GM20000 (cell line): ENCODE measurements around the gene RETREG3.

Experiments used
- DNase-seq: peaks from one replicate; pipeline ENCODE4 v3.0.0; 2012; ENCODE audit warnings: low spot score
- TF ChIP-seq, protein P1 (sequence below): IDR thresholded peaks from 2 replicates; pipeline ENCODE4 v1.5.1; 2012; ENCODE audit warnings: mild to moderate bottlenecking, control low read depth; ENCODE audit errors: extremely low read depth, missing control alignments

RETREG3 gene

GRCh38 chr17:42609182-42609813 is at the start of gene RETREG3, which contains the start of gene TUBG1:
Gene RETREG3, minus strand, starts transcription at chr17:42609374. Its CDS starts 50 bp downstream, at chr17:42609324.
Gene TUBG1, plus strand, starts transcription at chr17:42609683. Its CDS starts 55 bp downstream, at chr17:42609738.
- TF ChIP-seq, protein P1, sequence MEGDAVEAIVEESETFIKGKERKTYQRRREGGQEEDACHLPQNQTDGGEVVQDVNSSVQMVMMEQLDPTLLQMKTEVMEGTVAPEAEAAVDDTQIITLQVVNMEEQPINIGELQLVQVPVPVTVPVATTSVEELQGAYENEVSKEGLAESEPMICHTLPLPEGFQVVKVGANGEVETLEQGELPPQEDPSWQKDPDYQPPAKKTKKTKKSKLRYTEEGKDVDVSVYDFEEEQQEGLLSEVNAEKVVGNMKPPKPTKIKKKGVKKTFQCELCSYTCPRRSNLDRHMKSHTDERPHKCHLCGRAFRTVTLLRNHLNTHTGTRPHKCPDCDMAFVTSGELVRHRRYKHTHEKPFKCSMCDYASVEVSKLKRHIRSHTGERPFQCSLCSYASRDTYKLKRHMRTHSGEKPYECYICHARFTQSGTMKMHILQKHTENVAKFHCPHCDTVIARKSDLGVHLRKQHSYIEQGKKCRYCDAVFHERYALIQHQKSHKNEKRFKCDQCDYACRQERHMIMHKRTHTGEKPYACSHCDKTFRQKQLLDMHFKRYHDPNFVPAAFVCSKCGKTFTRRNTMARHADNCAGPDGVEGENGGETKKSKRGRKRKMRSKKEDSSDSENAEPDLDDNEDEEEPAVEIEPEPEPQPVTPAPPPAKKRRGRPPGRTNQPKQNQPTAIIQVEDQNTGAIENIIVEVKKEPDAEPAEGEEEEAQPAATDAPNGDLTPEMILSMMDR = no peak
- DNase-seq = peak; percentile 99

DNA sequence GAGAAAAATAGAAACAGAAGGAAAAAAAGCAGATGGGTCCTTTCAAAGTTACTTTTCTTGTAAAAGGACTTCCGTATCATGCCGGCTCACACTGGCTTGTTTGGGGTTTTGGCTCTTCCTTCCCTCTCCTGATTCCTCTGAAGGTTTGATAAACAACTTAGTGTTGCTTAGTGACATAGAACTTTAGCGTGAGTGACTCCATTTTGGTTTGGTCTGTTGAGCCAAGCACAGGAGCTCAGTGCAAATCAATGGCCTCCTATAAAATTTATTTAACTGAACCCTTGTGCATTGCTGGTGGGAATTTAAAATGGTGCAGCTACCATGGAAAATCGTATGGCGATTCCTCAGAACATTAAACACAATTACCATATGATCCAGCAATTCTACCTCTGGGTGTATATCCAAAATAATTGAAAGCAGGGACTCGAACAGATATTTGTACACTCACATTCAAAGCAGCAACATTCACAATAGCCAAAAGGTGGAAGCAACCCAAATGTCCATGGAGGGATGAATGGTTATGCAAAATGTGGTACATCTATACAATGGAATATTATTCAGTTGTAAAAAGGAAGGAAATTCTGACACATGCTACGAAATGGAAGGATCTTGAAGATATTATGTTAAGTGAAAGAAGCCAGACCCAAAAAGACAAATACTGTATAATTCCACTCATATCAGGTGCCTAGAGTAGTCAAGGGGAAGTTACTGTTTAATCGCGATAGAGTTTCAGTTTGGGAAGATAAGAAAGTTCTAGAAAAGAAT is 48.8 kb upstream of the RETREG3 start:
- no peak for DNase-seq
- TF ChIP-seq, protein P1 = no peak

DNA sequence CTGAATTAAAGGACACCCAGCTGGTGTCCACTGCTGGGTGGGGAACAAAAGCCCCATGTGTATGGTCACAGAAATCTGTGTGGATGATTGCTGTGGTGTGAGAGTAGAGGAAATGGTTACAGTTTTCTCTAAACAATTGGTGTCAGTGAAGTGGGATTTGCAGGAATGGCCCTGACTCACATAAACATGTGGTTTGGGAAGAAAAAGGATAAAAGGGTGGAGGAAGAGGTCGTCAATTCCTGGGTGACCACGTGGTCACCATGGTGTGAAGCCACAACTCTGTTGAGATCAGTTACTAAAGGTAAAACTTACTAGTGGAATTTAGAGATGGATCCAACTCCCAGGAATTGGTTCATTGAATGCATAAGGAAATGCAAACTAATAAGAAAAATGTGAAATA is 46.4 kb upstream of the RETREG3 start:
- no peak for DNase-seq
- TF ChIP-seq, protein P1 = no peak

GRCh38 chr17:42653179-42654124 is 44.3 kb upstream of the RETREG3 start:
- TF ChIP-seq, protein P1 = no peak
- DNase-seq = no peak

GRCh38 chr17:42651392-42651791 is 42.2 kb upstream of the RETREG3 start:
- TF ChIP-seq, protein P1 = no peak
- no peak for DNase-seq

DNA sequence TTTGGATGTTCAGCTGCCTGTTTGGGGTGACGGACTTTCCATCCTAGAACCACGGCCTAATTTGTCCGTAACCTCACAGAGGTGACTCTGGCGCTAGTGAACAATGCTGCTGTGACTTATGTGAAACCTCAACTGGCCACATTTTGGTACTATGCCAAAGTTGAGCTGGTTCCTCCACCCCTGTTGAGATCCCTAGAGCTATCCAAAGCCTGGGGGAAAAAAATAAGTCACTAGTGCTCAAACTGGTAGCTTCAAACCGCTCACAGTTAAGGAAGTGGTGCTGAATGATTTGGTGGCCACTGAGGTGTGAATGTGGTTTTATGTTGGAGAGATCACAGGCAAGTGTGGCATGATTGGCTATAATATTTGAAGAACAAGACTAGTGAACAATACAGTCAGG is 38.6 kb upstream of the RETREG3 start:
- TF ChIP-seq, protein P1 = no peak
- no peak for DNase-seq

DNA sequence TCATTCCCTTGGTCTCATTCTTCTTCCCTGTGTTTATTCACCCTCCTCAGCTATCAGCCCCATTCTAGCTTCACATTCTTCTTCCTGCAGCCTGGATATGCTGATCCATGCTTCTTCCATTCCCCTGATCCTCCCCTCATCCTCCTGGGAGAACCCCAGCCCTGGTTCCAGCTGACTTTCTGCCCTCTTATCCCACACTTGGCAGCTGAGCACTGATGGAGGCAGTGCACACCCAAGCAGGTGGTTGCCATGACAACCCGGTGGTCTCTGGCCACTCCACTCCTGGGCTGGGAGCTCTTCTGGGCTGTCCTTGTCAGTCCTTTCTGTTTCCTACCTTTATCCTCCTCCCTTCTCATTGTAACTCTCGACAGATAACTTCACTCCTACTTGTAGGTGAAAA is 33.2 kb upstream of the RETREG3 start:
- DNase-seq = no peak
- TF ChIP-seq, protein P1 = no peak
